NB4 (cell line): ENCODE data around the gene SLC37A2.

Experiments
- DNase-seq: peaks from one replicate; pipeline ENCODE4 v3.0.0; 2010; ENCODE audit warnings: low read depth
- H3K4me3 ChIP-seq: one replicate; pipeline ENCODE4 v1.5.1; 2011; ENCODE audit warnings: mild to moderate bottlenecking, low read depth, low read length, moderate library complexity
- CTCF ChIP-seq: IDR thresholded peaks from one replicate; pipeline ENCODE4 v1.5.1; 2012; ENCODE audit warnings: low read depth, low read length
- MAX ChIP-seq: IDR thresholded peaks from 2 replicates; pipeline ENCODE4 v1.6.1; 2011; ENCODE audit warnings: low read depth, low read length
- MYC ChIP-seq: IDR thresholded peaks from 2 replicates; pipeline ENCODE4 v1.6.1; 2011; ENCODE audit warnings: low read depth, low read length
- POLR2A ChIP-seq: IDR thresholded peaks from 2 replicates; pipeline ENCODE4 v1.6.1; 2011; ENCODE audit warnings: mild to moderate bottlenecking; ENCODE audit not compliant: insufficient read length; ENCODE audit errors: extremely low read depth

SLC37A2 gene

GRCh38 chr11:125132071-125132470 is 69.0 kb downstream of the SLC37A2 start:
- H3K4me3 ChIP-seq = no peak overlapping the region
- TF ChIP-seq POLR2A = no peak
- TF ChIP-seq MYC = no peak
- TF ChIP-seq CTCF = no peak
- no peak for TF ChIP-seq MAX
- DNase-seq = no peak

GRCh38 chr11:125132596-125132995 is 69.5 kb downstream of the SLC37A2 start:
- no peak overlapping the region for H3K4me3 ChIP-seq
- TF ChIP-seq MYC = no peak
- TF ChIP-seq CTCF = no peak
- TF ChIP-seq POLR2A = no peak
- TF ChIP-seq MAX = no peak
- DNase-seq = no peak

GRCh38 chr11:125136001-125136400 is 72.9 kb downstream of the SLC37A2 start:
- no peak overlapping the region for H3K4me3 ChIP-seq
- TF ChIP-seq POLR2A (no peak), MAX (no peak), CTCF (no peak)
- no peak for DNase-seq

GRCh38 chr11:125138966-125139365 is 75.9 kb downstream of the SLC37A2 start:
- TF ChIP-seq MAX (no peak), MYC (no peak), CTCF (no peak), POLR2A (no peak)
- H3K4me3 ChIP-seq = no peak overlapping the region
- DNase-seq = no peak

GRCh38 chr11:125139778-125140177 is 76.7 kb downstream of the SLC37A2 start:
- no peak for TF ChIP-seq CTCF
- no peak for TF ChIP-seq MAX
- TF ChIP-seq POLR2A = no peak
- no peak for DNase-seq
- no peak overlapping the region for H3K4me3 ChIP-seq
